BJ (cell line): ENCODE data around the gene PNPLA2. TPM values are rescaled to one million over a fixed set of nuclear protein-coding genes. Genes with fewer than 3 reads are reported as not detected.

Experiments
- CTCF ChIA-PET: fragments of 350-600 bp; formaldehyde crosslinking; extraction: SDS; loops from one replicate; lab custom pipeline; 2021; ENCODE audit warnings: antibody characterized with exemption, inconsistent platforms; lab: Yijun Ruan, JAX
- POLR2A ChIA-PET: fragments of 300-600 bp; sonication (Branson Sonifier 250); formaldehyde crosslinking; extraction: SDS; loops from one replicate; lab custom pipeline; 2021; ENCODE audit warnings: antibody characterized with exemption; lab: Charles Lee
- DNase-seq: peaks from one replicate; pipeline ENCODE4 v3.0.0-alpha.2; 2011; ENCODE audit warnings: low read depth
- H3K27me3 ChIP-seq: 2 replicates; pipeline ENCODE4 v1.6.0; 2011; ENCODE audit warnings: low read length; ENCODE audit not compliant: control insufficient read depth, insufficient read depth
- H3K36me3 ChIP-seq: 2 replicates; pipeline ENCODE4 v1.5.1; 2011; ENCODE audit warnings: low read length; ENCODE audit not compliant: control insufficient read depth, insufficient read depth
- H3K4me3 ChIP-seq: 2 replicates; pipeline ENCODE4 v1.5.1; 2011; ENCODE audit warnings: low read depth, mild to moderate bottlenecking, control low read depth, low read length
- polyA plus RNA-seq: library from polyadenylated mRNA; depleted of rRNA; stranded (reverse); fragments of >200 nt; gene quantifications from 2 replicates; pipeline ENCODE4 v1.2.3, GENCODE V29; 2011
- TF ChIP-seq, protein P1 (sequence below): IDR thresholded peaks from 2 replicates; pipeline ENCODE4 v1.5.1; 2011; ENCODE audit warnings: low read depth, mild to moderate bottlenecking, control low read depth, inconsistent platforms, low read length, moderate library complexity; ENCODE audit not compliant: insufficient read depth

Gene PNPLA2
- polyA plus RNA-seq, 1 experiment = 53.1 TPM

DNA sequence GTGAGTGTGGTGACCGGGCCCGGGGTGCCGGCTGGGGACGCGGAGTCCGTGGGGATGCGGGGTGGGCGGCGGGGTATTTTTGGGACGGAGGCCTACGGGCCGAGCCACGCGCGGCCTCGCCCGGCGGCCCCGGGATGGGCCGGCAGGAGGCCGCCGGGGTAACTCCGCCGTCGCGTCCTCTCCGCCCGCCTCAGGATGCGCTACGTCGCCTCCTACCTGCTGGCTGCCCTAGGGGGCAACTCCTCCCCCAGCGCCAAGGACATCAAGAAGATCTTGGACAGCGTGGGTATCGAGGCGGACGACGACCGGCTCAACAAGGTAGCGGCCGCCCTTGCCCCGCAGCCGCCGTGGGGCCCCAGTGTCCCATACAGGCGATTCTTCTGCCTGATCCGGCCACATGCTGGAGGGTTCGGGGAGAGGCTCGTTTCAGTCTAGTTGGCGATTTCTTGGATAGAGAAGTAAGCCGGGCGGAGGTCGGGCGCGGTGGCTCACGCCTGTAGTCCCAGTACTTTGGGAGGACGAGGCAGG is 8.6 kb upstream of the PNPLA2 start:
- POLR2A ChIA-PET = interaction anchor here (0.6 to 1.3 kb wide), 3 partner anchors 9 to 83 kb away, joined by 4 to 24 read pairs (median 5); partner anchors contain the start of gene PNPLA2
- TF ChIP-seq, protein P1, sequence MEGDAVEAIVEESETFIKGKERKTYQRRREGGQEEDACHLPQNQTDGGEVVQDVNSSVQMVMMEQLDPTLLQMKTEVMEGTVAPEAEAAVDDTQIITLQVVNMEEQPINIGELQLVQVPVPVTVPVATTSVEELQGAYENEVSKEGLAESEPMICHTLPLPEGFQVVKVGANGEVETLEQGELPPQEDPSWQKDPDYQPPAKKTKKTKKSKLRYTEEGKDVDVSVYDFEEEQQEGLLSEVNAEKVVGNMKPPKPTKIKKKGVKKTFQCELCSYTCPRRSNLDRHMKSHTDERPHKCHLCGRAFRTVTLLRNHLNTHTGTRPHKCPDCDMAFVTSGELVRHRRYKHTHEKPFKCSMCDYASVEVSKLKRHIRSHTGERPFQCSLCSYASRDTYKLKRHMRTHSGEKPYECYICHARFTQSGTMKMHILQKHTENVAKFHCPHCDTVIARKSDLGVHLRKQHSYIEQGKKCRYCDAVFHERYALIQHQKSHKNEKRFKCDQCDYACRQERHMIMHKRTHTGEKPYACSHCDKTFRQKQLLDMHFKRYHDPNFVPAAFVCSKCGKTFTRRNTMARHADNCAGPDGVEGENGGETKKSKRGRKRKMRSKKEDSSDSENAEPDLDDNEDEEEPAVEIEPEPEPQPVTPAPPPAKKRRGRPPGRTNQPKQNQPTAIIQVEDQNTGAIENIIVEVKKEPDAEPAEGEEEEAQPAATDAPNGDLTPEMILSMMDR = no peak
- CTCF ChIA-PET = no interaction called here
- Histone ChIP-seq H3K4me3 (peak overlapping the region; percentile 93), H3K36me3 (peaks cover 23% of the 10 kb centered on the region), H3K27me3 (no peaks in the 10 kb centered on the region)
- DNase-seq = no peak

DNA sequence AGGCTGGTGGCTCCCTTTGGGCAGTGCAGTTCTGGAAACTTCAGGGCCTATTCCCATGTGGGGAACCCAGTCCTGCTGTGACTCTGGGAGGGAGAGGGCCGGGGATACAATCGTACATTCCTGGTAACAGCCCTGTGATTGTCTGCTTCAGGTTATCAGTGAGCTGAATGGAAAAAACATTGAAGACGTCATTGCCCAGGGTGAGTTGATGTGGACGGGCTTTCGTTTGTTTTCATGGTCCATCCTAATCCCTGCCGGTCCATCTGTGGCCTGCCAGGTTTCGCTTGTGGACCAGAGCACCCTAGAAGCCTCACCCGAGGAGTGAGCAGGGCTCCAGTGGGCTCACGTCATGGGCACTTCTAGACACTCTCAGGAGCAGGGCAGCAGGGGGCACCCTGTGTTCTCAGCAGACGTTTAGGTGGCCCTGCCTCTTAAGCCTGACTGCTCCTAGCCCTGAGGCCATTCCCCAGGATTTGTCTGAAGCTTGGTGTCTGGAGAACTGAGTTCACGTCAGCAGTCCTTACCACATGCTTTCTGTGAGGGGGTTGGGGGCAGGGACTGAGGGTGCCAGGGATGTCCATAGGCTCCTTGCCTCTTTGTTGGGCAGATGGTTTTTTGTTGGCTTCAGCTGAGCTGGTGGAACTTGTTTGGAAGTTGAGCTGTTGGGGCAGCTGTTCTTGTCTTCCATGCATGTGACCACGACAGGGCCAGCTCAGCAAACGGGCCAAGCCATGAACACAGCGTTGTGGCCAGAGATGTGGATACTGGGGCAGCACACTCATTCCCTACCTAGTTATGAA is 7.1 kb upstream of the PNPLA2 start:
- POLR2A ChIA-PET = no interaction called here
- peaks cover 23% of the 10 kb centered on the region for H3K36me3 ChIP-seq
- no peak for DNase-seq
- no peaks in the 10 kb centered on the region for H3K27me3 ChIP-seq
- CTCF ChIA-PET = interaction anchor here (0.6 to 1.5 kb wide), 4 partner anchors 29 to 239 kb away, joined by 3 read pairs; no protein-coding TSS in a partner anchor
- TF ChIP-seq, protein P1 = no peak
- H3K4me3 ChIP-seq = no peak overlapping the region

DNA sequence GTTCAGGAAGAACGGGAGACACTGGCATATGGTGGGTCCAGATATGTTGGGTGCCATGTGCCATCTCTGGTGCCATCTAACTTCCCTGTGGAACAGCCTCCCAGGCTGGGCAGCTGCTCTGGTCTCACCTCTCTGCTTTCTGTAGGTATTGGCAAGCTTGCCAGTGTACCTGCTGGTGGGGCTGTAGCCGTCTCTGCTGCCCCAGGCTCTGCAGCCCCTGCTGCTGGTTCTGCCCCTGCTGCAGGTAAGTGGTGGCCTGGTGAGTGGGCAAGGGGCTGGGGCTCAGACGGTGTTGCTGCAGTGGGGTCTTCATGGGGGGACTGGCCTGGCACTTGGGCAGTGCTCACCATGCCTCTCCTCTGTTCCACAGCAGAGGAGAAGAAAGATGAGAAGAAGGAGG is 6.3 kb upstream of the PNPLA2 start:
- no peak overlapping the region for H3K4me3 ChIP-seq
- no peaks in the 10 kb centered on the region for H3K27me3 ChIP-seq
- peaks cover 23% of the 10 kb centered on the region for H3K36me3 ChIP-seq
- POLR2A ChIA-PET = no interaction called here
- no peak for DNase-seq
- CTCF ChIA-PET = interaction anchor here (1.5 kb wide), 1 partner anchor 238 kb away, joined by 3 read pairs; no protein-coding TSS in a partner anchor
- TF ChIP-seq, protein P1 = no peak

DNA sequence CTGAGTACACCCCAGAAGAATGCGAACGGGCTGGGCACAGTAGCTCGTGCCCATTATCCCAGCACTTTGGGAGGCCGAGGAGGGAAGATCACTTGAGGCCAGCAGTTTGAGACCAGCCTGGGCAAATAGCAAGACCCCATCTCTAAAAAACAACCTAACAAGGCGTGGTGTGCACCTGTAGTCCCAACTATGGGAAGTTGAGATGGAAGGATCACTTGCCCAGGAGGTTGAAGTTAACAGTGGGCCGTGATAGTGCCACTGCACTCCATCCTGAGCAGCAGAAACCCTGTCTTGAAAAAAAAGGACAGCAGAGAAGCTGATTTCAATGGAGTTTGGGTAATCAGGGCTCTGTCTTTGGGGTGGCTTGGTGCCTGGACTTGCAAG is 5.7 kb upstream of the PNPLA2 start:
- no peak for DNase-seq
- TF ChIP-seq, protein P1 = no peak
- H3K27me3 ChIP-seq = no peaks in the 10 kb centered on the region
- POLR2A ChIA-PET = no interaction called here
- H3K4me3 ChIP-seq = no peak overlapping the region
- CTCF ChIA-PET = no interaction called here
- peaks cover 23% of the 10 kb centered on the region for H3K36me3 ChIP-seq

DNA sequence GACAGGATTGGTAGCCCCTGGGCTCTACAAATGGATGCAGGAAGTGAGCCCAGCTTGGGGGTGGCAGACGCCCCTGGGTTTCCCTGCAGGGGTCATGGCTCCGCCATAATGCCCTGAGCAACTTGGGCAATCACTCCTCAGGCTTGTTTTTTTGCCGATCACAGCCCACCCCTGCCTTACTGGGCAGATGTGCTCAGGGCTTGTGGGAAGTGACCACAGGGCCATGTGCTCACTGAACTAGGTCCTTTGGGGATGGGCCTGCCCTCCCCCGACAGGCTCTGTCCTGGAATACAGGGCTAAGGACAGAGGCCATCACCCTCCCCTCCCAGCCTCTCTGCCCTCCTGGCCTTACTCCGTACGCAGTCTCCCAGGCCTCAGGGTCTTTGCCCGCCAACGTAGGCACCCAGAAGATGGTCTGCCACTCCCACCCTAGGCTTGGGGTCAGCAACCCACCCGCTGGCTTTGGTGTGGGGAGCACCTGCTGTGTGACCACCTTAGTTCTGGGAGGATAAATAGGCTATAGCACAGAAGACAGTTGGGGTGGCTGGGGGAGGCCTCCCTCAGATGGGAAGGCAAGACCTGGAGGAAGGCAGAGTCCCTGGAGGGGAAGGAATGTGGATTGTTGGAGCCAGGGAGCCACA is 5.1 kb upstream of the PNPLA2 start:
- CTCF ChIA-PET = no interaction called here
- POLR2A ChIA-PET = no interaction called here
- Histone ChIP-seq H3K4me3 (no peak overlapping the region), H3K36me3 (peaks cover 23% of the 10 kb centered on the region), H3K27me3 (no peaks in the 10 kb centered on the region)
- DNase-seq = no peak
- TF ChIP-seq, protein P1 = no peak
